Mammary epithelial cell (primary cell): Measurements from ENCODE around the gene SUSD5.

Experiments used
- EZH2 ChIP-seq: IDR thresholded peaks from 2 replicates; pipeline ENCODE4 v1.6.1; 2012; ENCODE audit warnings: low read length, inconsistent platforms, borderline replicate concordance
- TF ChIP-seq, protein P1 (sequence below), 2 donors: IDR thresholded peaks in 1 of 2; conservative IDR thresholded peaks in 1 of 2; 2 replicates each; pipeline ENCODE4 v1.5.1; 2011 to 2012; ENCODE audit warnings: inconsistent platforms in 2 of 2, low read length in 2 of 2, mild to moderate bottlenecking in 2 of 2, control low read depth in 1 of 2, low read depth in 1 of 2; ENCODE audit not compliant: insufficient read depth in 1 of 2; ENCODE audit errors: extremely low read depth in 1 of 2

DNA sequence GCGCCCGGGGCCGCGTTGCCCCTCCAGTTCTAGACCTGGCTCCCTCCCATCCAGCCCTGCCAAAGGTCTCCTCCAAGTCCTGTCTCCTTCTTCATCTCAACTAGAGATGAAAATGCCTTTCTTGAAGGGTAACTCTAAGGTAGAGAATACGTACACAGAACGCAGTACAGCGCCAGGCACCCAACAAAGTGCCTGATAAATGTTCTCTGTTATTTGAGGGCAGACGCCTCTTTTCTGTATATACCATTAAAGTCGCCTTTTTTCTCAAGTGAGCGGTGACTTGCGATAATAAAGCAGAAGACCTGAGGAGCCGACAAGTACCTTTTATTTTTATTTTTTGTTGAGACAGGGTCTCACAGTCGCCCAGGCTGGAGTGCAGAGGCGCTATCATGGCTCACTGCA, 104.0 kb downstream of the SUSD5 start:
- TF ChIP-seq, protein P1, sequence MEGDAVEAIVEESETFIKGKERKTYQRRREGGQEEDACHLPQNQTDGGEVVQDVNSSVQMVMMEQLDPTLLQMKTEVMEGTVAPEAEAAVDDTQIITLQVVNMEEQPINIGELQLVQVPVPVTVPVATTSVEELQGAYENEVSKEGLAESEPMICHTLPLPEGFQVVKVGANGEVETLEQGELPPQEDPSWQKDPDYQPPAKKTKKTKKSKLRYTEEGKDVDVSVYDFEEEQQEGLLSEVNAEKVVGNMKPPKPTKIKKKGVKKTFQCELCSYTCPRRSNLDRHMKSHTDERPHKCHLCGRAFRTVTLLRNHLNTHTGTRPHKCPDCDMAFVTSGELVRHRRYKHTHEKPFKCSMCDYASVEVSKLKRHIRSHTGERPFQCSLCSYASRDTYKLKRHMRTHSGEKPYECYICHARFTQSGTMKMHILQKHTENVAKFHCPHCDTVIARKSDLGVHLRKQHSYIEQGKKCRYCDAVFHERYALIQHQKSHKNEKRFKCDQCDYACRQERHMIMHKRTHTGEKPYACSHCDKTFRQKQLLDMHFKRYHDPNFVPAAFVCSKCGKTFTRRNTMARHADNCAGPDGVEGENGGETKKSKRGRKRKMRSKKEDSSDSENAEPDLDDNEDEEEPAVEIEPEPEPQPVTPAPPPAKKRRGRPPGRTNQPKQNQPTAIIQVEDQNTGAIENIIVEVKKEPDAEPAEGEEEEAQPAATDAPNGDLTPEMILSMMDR (conservative IDR thresholded peaks at IDR 0.05 in 1 of 2, IDR thresholded peaks at IDR 0.05 in 1 of 2; ENCODE audit: extremely low read depth in 1 of 2, insufficient read depth in 1 of 2, low read depth in 1 of 2, low read length in 2 of 2), result no peak
- TF ChIP-seq EZH2, result no peak
